NCI-H1694 (cell line): Measurements from ENCODE around the gene ZNF600.
A peak's percentile ranks its signal among the peaks of the same experiment; 100 is the strongest.
"Not testable (repeated sequence)": the region's sequence is repeated elsewhere in the genome, so short reads cannot be mapped to it uniquely, and the experiment has no call there.

Experiments used
- DNase-seq: peaks from one replicate; lab custom pipeline; 2025; lab: John Stamatoyannopoulos, UW

ZNF600 gene

GRCh38 chr19:52741951-52742485, 44.6 kb downstream of the ZNF600 start:
- no peak for DNase-seq

- not testable (repeated sequence) for DNase-seq
These were observed 45.2 kb downstream of the ZNF600 start for GRCh38 chr19:52741371-52741770.

GRCh38 chr19:52739576-52739975, 47.0 kb downstream of the ZNF600 start:
- no peak for DNase-seq

GRCh38 chr19:52735734-52736133, 50.9 kb downstream of the ZNF600 start:
- DNase-seq: no peak

GRCh38 chr19:52734893-52735661, 51.5 kb downstream of the ZNF600 start, which contains the start of gene ZNF611:
Gene ZNF611 (minus strand): TSS chr19:52735044. CDS start chr19:52715894, 19,150 bp downstream.
- peak; percentile 83 for DNase-seq

- DNase-seq: no peak
These were observed 52.2 kb downstream of the ZNF600 start for GRCh38 chr19:52734331-52734892.

GRCh38 chr19:52726051-52726450, 60.5 kb downstream of the ZNF600 start:
- not testable (repeated sequence) for DNase-seq

GRCh38 chr19:52725528-52725961, 61.0 kb downstream of the ZNF600 start:
- no peak for DNase-seq

GRCh38 chr19:52724701-52725514, 61.7 kb downstream of the ZNF600 start:
- no peak for DNase-seq

GRCh38 chr19:52723907-52724598, 62.5 kb downstream of the ZNF600 start:
- DNase-seq: not testable (repeated sequence)

- no peak for DNase-seq
These were observed 64.3 kb downstream of the ZNF600 start for GRCh38 chr19:52722062-52723003.

- DNase-seq: not testable (repeated sequence)
These were observed 66.0 kb downstream of the ZNF600 start for GRCh38 chr19:52720541-52720940.

- DNase-seq: no peak
These were observed 70.1 kb downstream of the ZNF600 start for GRCh38 chr19:52716522-52716921.

- DNase-seq: not testable (repeated sequence)
These were observed 70.7 kb downstream of the ZNF600 start for GRCh38 chr19:52715902-52716301.

GRCh38 chr19:52715330-52715729, 71.3 kb downstream of the ZNF600 start:
- not testable (repeated sequence) for DNase-seq
